Bronchial epithelial cell (primary cell): ENCODE data around the gene PHOX2A. TPM values are rescaled to one million over a fixed set of nuclear protein-coding genes. Genes with fewer than 3 reads are reported as not detected.

Source experiments
- DNase-seq: peaks from one replicate; pipeline ENCODE4 v3.0.0-alpha.2; 2010; ENCODE audit warnings: low read depth
- FAIRE-seq: peaks from 2 replicates; lab custom pipeline; 2011; peaks lifted over from hg19 to GRCh38; lab: Jason Lieb, UNC
- H3K27me3 ChIP-seq: 2 replicates; pipeline ENCODE4 v1.5.1; 2011; ENCODE audit warnings: low read length; ENCODE audit not compliant: control insufficient read depth, insufficient read depth
- H3K36me3 ChIP-seq: 2 replicates; pipeline ENCODE4 v1.5.1; 2011; ENCODE audit warnings: low read length; ENCODE audit not compliant: control insufficient read depth, insufficient read depth
- H3K4me3 ChIP-seq: 2 replicates; pipeline ENCODE4 v1.5.1; 2011; ENCODE audit warnings: mild to moderate bottlenecking, low read depth, low read length, control low read depth
- CTCF ChIP-seq: IDR thresholded peaks from 2 replicates; pipeline ENCODE4 v1.5.1; 2011; ENCODE audit warnings: mild to moderate bottlenecking, moderate library complexity, low read length, control low read depth, inconsistent platforms; ENCODE audit not compliant: insufficient read depth, severe bottlenecking
- total RNA-seq: library from RNA; depleted of rRNA; stranded (reverse); fragments of >200 nt; gene quantifications from 2 replicates; pipeline ENCODE4 v1.2.1, GENCODE V29; 2014

PHOX2A gene
- total RNA-seq, 1 donor from 2014 or later: not detected

GRCh38 chr11:72242141-72242540 is 1.8 kb downstream of the PHOX2A start:
- Histone ChIP-seq H3K27me3 (peaks cover 49% of the 10 kb centered on the region), H3K4me3 (no peak overlapping the region), H3K36me3 (peaks cover 6% of the 10 kb centered on the region)
- no peak for TF ChIP-seq CTCF
- FAIRE-seq (no peak), DNase-seq (no peak)

GRCh38 chr11:72241291-72241781 is 2.6 kb downstream of the PHOX2A start:
- peaks cover 9% of the 10 kb centered on the region for H3K36me3 ChIP-seq
- peaks cover 45% of the 10 kb centered on the region for H3K27me3 ChIP-seq
- H3K4me3 ChIP-seq: no peak overlapping the region
- TF ChIP-seq CTCF: no peak
- FAIRE-seq (no peak), DNase-seq (no peak)

- FAIRE-seq (no peak), DNase-seq (no peak)
- Histone ChIP-seq H3K36me3 (peaks cover 11% of the 10 kb centered on the region), H3K4me3 (no peak overlapping the region), H3K27me3 (peaks cover 41% of the 10 kb centered on the region)
- no peak for TF ChIP-seq CTCF
Observed at GRCh38 chr11:72240461-72241290, 3.3 kb downstream of the PHOX2A start.

- no peak for FAIRE-seq
- no peak overlapping the region for H3K4me3 ChIP-seq
- DNase-seq: no peak
- no peak for TF ChIP-seq CTCF
- peaks cover 35% of the 10 kb centered on the region for H3K27me3 ChIP-seq
- peaks cover 19% of the 10 kb centered on the region for H3K36me3 ChIP-seq
Observed at GRCh38 chr11:72239849-72240460, 4.0 kb downstream of the PHOX2A start.

GRCh38 chr11:72239313-72239848 is 4.6 kb downstream of the PHOX2A start:
- H3K36me3 ChIP-seq: peaks cover 24% of the 10 kb centered on the region
- no peak for TF ChIP-seq CTCF
- FAIRE-seq: no peak
- no peak for DNase-seq
- H3K27me3 ChIP-seq: peaks cover 29% of the 10 kb centered on the region
- peak overlapping the region; percentile 17 for H3K4me3 ChIP-seq
